RWPE1 (cell line): ENCODE results near the gene CNOT4.

Experiments used
- CTCF ChIA-PET: fragments of 350-600 bp; sonication (Branson Sonifier 250); formaldehyde crosslinking; extraction: SDS; loops from one replicate; lab custom pipeline; 2021; lab: Yijun Ruan, JAX
- POLR2A ChIA-PET: fragments of 400-600 bp; formaldehyde crosslinking; extraction: SDS; loops from one replicate; lab custom pipeline; 2020; ENCODE audit warnings: antibody characterized with exemption; ENCODE audit not compliant: low non-redundant PET; lab: Yijun Ruan, JAX
- DNase-seq: peaks from one replicate; pipeline ENCODE4 v3.0.0; 2012; ENCODE audit warnings: low spot score
- H3K27ac ChIP-seq: fragments of 450-650 bp; 2 replicates; pipeline ENCODE4 v1.5.1; 2017
- TF ChIP-seq, protein P1 (sequence below): fragments of 450-650 bp; conservative IDR thresholded peaks from 2 replicates; pipeline ENCODE4 v1.5.1; 2017; ENCODE audit warnings: low read depth, mild to moderate bottlenecking

The CNOT4 gene

DNA sequence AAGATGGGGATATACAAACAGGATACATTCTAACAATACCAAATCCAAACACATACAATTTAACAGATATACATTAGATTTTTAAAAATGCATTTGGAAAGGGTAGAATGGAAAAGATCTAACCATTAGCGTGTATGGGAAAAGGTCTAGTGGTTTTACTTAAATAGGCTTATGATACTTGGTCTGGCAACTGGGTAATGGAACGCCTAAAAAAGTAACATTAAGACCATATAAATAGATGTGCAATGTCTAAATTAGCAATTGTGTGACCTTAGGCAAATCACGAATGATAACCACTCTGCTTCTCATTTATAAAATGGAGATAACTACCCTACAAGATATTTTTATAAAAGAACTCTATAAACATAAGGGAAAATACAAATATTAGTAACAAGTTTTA lies 135.2 kb downstream of the CNOT4 start:
- no peak for DNase-seq
- TF ChIP-seq, protein P1, sequence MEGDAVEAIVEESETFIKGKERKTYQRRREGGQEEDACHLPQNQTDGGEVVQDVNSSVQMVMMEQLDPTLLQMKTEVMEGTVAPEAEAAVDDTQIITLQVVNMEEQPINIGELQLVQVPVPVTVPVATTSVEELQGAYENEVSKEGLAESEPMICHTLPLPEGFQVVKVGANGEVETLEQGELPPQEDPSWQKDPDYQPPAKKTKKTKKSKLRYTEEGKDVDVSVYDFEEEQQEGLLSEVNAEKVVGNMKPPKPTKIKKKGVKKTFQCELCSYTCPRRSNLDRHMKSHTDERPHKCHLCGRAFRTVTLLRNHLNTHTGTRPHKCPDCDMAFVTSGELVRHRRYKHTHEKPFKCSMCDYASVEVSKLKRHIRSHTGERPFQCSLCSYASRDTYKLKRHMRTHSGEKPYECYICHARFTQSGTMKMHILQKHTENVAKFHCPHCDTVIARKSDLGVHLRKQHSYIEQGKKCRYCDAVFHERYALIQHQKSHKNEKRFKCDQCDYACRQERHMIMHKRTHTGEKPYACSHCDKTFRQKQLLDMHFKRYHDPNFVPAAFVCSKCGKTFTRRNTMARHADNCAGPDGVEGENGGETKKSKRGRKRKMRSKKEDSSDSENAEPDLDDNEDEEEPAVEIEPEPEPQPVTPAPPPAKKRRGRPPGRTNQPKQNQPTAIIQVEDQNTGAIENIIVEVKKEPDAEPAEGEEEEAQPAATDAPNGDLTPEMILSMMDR, result no peak
- POLR2A ChIA-PET, result no interaction called here
- CTCF ChIA-PET, result no interaction called here
- no peak overlapping the region for H3K27ac ChIP-seq

- ChIA-PET POLR2A (no interaction called here), CTCF (no interaction called here)
- TF ChIP-seq, protein P1, result no peak
- DNase-seq, result no peak
- no peak overlapping the region for H3K27ac ChIP-seq
Measured at GRCh38 chr7:135372222-135372621, 137.7 kb downstream of the CNOT4 start.

GRCh38 chr7:135370656-135371055 lies 139.2 kb downstream of the CNOT4 start:
- CTCF ChIA-PET, result no interaction called here
- POLR2A ChIA-PET, result no interaction called here
- TF ChIP-seq, protein P1, result no peak

DNA sequence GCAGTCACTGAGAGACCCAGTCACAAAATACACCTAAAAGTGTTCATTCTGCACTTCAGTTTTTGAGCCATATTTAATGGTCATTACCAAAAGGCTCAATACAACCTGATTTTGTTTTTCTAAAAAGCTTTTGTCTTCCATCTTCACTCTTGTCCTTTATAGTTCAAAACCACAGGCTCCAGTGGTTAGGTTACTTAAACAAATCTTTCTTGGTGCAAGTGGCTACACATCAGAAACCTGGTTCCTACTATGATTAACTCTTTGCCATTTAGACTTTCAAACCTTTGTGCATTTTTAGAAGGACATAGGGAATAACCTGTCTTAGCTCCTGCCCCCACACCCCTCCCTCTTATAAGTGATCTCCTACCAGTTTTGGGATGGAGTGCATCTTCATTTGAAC lies 140.5 kb downstream of the CNOT4 start:
- CTCF ChIA-PET, result no interaction called here
- DNase-seq, result no peak
- TF ChIP-seq, protein P1, result no peak
- H3K27ac ChIP-seq, result no peak overlapping the region
- POLR2A ChIA-PET, result no interaction called here

More at GRCh38 chr7:135370656-135371055, 139.2 kb downstream of the CNOT4 start:
- no peak for DNase-seq
- H3K27ac ChIP-seq, result no peak overlapping the region

GRCh38 chr7:135368416-135369186 lies 141.3 kb downstream of the CNOT4 start:
- DNase-seq, result no peak
- H3K27ac ChIP-seq, result no peak overlapping the region
- ChIA-PET CTCF (no interaction called here), POLR2A (no interaction called here)
- TF ChIP-seq, protein P1, result no peak

DNA sequence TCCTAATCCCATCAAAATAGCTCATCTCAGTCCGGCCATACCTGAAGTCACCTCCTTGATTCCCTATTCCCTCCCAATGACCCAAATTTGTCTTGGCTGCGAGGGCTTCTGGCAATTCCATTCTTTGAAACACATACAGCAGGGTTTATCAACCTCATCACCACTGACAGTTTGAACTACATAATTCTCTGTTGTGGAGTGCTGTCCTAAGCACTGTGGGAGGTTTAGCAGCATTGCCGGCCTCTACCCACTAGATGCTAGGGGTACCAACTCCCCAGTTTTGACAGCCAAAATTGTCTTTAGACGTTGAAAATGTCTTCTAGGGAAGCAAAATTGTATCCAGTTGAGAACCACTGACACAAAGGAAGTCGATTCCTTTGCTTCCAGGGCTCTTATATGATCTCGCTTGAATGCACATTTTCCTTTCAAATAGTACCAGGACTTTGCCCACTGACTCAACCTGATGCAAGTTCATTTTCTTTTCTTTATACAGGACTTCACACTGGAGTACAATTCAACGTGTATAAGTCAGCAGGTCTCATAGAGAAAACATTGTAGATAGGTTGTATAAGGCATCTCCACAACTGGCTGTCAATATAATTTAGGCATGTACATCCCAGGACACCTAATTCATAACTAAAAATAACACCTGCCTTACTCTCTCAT lies 142.9 kb downstream of the CNOT4 start:
- DNase-seq, result no peak
- TF ChIP-seq, protein P1, result no peak
- no peak overlapping the region for H3K27ac ChIP-seq
- CTCF ChIA-PET, result no interaction called here
- POLR2A ChIA-PET, result no interaction called here
